ENCODE results near the gene SP110. TPM values are rescaled to one million over a fixed set of nuclear protein-coding genes. Genes with fewer than 3 reads are reported as not detected.

SP110 gene
- total and polyA plus RNA-seq, 2 experiments from 2014 or later: 2.3 to 8.2 TPM

GRCh38 chr2:230129343-230129742 lies 90.4 kb downstream of the SP110 start:
- Mint-ChIP-seq H3K27ac (no peak overlapping the region), H3K4me3 (no peak overlapping the region)

More at GRCh38 chr2:230129343-230129742, 90.4 kb downstream of the SP110 start:
- no peaks in the 10 kb centered on the region; the same call in 1 of the 3 replicates for H3K9me3 Mint-ChIP-seq
- Histone ChIP-seq H3K79me2 (replicated peaks; ENCODE audit: insufficient read depth) (no peaks in the 10 kb centered on the region), H3K27me3 (ENCODE audit: insufficient read depth) (no peaks in the 10 kb centered on the region), H3K9me2 (ENCODE audit: insufficient read depth) (0 out of 2 replicates have a peak, but pooled peaks cover 5% of the 10 kb centered on the region), H3K4me1 (ENCODE audit: insufficient read depth) (no peaks in the 10 kb centered on the region), H3F3A (replicated peaks; ENCODE audit: low read depth) (no peaks in the 10 kb centered on the region), H3K4me3 (no peak overlapping the region), H3K27ac (ENCODE audit: low read depth) (no peak overlapping the region), H3K4me2 (no peak overlapping the region), H4K20me1 (replicated peaks; ENCODE audit: insufficient read depth) (no peaks in the 10 kb centered on the region), H2AFZ (no peak overlapping the region), H3K36me3 (ENCODE audit: insufficient read depth) (no peaks in the 10 kb centered on the region)
- ATAC-seq (no peak), DNase-seq (ENCODE audit: low spot score) (no peak)
- H3K36me3 Mint-ChIP-seq (ENCODE audit: low read depth): no peaks in the 10 kb centered on the region
- no peaks in the 10 kb centered on the region for H3K27me3 Mint-ChIP-seq (ENCODE audit: insufficient read depth, low read depth, poor library complexity)
- TF ChIP-seq EZH2phosphoT487 (IDR thresholded peaks at IDR 0.05; ENCODE audit: unreplicated experiment) (no peak), ETS1 (IDR thresholded peaks at IDR 0.05) (no peak), ZNF114 (CRISPR knock-in tag; IDR thresholded peaks at IDR 0.05) (no peak), CTCF (conservative IDR thresholded peaks at IDR 0.05; ENCODE audit: low read depth in 2 of 2) (no peak), ZNF331 (CRISPR knock-in tag; IDR thresholded peaks at IDR 0.05; ENCODE audit: low read depth) (no peak), POLR2AphosphoS5 (IDR thresholded peaks at IDR 0.05; ENCODE audit: low read depth) (no peak), EZH2 (IDR thresholded peaks at IDR 0.05; ENCODE audit: low read depth, unreplicated experiment) (no peak), NANOG (IDR thresholded peaks at IDR 0.05; ENCODE audit: borderline replicate concordance) (no peak), REST (IDR thresholded peaks at IDR 0.05; ENCODE audit: unreplicated experiment) (no peak), JUNB (IDR thresholded peaks at IDR 0.05; ENCODE audit: unreplicated experiment) (no peak), CREB1 (CRISPR knock-in tag; IDR thresholded peaks at IDR 0.05; ENCODE audit: low read depth) (no peak), STAT1 (IDR thresholded peaks at IDR 0.05; ENCODE audit: unreplicated experiment) (no peak), ZNF462 (CRISPR knock-in tag; IDR thresholded peaks at IDR 0.05) (no peak)
- no peaks in the 10 kb centered on the region for H3K4me1 Mint-ChIP-seq

Measured in GM23338 (cell line).